ENCODE measurements around the gene CD68.
A peak's percentile ranks its signal among the peaks of the same experiment; 100 is the strongest.

Gene CD68

GRCh38 chr17:7627250-7628121 is 48.0 kb downstream of the CD68 start, which contains the start of gene SAT2:
TSS of gene SAT2 (minus strand) at chr17:7627821. CDS start at chr17:7627635, 186 bp downstream.
- Histone ChIP-seq H3K27me3 (replicated peaks; ENCODE audit: control insufficient read depth, insufficient read depth, low read length) (no peaks in the 10 kb centered on the region), H3K4me3 (replicated peaks; ENCODE audit: low read depth, low read length) (peak within 1 kb of the TSS; percentile 94), H3K36me3 (ENCODE audit: control insufficient read depth, insufficient read depth, low read length) (no peaks in the 10 kb centered on the region; the same call in 1 of the 2 replicates)
- TF ChIP-seq CTCF (IDR thresholded peaks at IDR 0.05; ENCODE audit: insufficient read depth, low read length, poor library complexity, severe bottlenecking) = no peak
- DNase-seq (ENCODE audit: extremely low read depth, insufficient read length) = peak; percentile 91

GRCh38 chr17:7629939-7630571 is 50.6 kb downstream of the CD68 start, which contains the start of gene SHBG:
TSS of gene SHBG (plus strand) at chr17:7630135. CDS start at chr17:7630173, 38 bp downstream.
- Histone ChIP-seq H3K27me3 (replicated peaks; ENCODE audit: control insufficient read depth, insufficient read depth, low read length) (no peaks in the 10 kb centered on the region), H3K36me3 (ENCODE audit: control insufficient read depth, insufficient read depth, low read length) (no peaks in the 10 kb centered on the region; the same call in 1 of the 2 replicates), H3K4me3 (replicated peaks; ENCODE audit: low read depth, low read length) (no peak within 1 kb of the TSS)
- TF ChIP-seq CTCF (IDR thresholded peaks at IDR 0.05; ENCODE audit: insufficient read depth, low read length, poor library complexity, severe bottlenecking) = no peak
- DNase-seq (ENCODE audit: extremely low read depth, insufficient read length) = no peak
